HG02943 (cell line): Measurements from ENCODE around the gene TMEM138.

Experiments used
- ATAC-seq: cut with Tn5 transposase; IDR thresholded peaks from one replicate; pipeline ENCODE4 v1.9.1; 2021; ENCODE audit warnings: mild to moderate bottlenecking, low read depth, moderate library complexity; ENCODE audit not compliant: unreplicated experiment

The TMEM138 gene

GRCh38 chr11:61403658-61404057 lies 41.5 kb downstream of the TMEM138 start:
- ATAC-seq, result no peak

GRCh38 chr11:61404103-61404502 lies 41.9 kb downstream of the TMEM138 start:
- ATAC-seq, result no peak

DNA sequence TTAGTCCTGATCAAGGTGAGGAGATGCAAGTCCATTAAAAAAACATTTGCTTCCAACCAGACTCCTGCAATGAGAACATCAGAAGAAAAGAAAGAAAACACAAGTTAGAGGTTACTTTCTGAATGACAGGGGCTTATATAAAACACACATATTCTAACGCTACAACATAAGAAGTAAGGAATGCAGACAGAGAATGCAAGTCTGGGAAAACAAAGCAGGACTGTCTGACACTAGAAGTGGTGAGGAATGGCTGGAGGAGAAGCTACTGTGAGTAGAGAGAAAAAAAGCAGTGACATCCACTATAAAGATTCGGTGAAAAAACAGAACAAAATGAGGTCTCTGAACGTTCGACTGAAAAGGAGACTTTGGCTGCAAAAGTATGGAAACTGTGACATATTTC lies 42.5 kb downstream of the TMEM138 start:
- ATAC-seq, result no peak

DNA sequence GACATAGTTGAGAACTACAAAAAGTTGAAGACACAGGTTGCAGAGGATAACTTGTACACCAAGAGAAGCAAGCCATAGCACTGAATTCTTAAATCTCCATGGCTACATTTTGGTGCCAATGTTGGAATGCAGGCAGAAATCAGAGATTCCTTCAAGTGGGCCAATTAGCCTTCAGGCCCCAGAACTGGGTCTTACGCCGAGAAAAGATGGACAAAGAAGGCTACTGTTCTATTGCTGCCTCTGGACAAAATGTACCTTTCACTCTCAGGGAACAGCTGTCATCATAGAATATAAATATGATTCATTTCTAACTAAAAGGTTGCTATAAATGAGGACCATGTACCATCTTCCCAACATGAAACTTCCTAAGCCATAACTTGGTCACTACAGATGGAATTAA lies 43.9 kb downstream of the TMEM138 start:
- no peak for ATAC-seq

DNA sequence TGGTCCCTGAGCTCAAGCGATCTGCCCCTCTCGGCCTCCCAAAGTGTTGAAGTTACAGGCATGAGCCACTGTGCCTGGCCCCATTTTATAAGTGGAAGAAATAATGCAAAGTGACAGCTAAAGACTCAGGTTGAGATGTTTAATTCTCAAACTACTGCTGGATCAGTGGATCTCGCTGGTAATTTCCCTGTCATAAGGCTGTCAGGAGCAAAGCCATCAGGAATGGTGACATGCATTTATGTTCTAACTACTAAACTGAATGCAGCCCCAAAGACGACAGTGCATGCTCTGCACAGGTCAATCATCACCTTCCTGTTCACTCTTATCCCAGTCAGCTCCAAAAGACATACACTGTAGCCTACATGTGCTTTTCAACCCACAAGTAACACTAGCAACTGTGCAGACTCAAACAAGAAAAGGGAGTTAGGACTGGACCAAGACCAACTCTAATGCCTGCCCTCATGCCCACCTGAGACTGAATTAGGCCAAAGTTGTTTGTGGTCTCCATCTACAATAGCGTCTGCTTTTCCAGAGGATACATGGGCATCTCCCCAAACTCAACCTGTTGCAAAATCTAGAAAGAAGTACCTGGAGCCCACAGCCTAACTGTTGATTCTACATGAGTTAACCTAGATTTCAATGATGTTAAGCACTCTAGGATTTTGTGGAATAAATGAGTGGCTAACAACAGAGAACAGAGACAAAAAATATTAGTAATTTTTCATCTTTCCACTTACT lies 45.0 kb downstream of the TMEM138 start:
- ATAC-seq, result no peak

DNA sequence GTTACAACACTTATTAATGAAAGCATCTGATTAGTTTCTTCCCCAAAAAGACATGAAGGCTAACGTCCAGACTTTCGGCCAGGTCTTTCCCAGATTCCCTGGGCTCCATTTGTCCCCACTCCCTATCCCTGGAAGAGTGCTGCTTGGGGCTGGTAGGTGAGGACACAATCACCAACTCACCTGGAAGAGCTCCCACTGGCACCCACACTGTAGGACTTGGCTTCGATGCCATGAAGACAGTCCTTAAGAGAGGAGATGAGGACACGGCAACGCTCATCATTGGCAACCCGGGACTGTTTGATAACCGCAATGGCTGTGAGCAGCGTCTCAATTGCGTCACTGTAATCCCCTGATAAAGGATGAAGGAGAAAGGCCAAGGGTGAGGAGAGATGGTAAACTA lies 49.4 kb downstream of the TMEM138 start:
- ATAC-seq, result no peak

DNA sequence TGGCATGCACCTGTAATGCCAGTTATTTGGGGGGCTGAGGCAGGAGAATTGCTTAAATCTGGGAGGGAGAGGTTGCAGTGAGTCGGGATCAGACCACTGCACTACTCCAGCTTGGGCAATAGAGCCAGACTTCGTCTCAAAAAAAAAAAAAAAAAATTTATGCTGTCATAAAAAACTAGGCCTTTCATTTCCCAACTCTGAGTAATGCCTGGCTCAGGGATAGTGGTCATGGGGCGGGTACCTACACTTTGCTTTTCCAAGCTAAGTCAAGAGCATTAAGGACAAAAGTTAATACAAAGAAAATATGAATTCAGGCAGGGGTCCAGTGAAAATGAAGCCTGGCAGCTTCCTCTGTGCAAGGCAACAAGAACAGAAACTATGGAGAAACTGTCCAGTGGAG lies 51.3 kb downstream of the TMEM138 start:
- no peak for ATAC-seq

DNA sequence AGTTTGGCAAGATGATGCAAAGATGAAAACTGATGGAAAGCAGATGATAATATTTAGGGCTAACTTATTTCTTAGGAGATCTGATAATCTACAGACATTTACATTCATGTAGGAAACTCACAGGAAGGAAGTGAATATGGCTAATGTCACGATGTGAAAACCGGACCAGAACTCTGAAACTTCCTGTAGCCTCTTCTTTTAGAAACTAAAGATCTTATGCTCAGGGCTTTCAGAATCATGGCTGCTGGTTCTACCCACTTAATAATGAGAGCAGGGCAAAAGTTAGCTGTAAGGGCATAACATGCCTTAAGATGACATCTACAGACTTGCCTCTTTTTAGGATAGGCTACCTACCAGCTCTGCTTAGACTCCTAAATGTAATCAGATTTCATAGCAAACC lies 52.4 kb downstream of the TMEM138 start:
- ATAC-seq, result no peak

DNA sequence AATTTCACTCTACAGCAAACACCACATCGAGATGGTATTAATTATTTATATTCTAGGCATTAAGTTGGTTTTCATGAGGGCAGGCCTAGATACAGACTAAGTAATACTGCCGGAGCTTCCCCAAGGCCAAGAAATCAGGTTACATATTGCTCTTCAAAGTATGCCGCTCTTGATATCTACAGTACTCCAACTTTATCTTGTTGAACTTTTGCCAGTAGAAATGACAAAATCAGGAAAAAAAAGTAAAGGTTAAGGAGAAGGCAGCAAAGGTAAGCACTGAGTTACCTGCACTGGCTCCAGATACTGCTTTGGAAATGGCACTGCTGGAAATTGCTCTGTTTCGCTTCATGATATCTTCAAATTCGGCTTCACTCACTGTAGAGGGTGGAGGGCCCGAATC lies 53.2 kb downstream of the TMEM138 start:
- ATAC-seq, result no peak

- no peak for ATAC-seq
These were observed 54.8 kb downstream of the TMEM138 start for GRCh38 chr11:61416941-61417340.

DNA sequence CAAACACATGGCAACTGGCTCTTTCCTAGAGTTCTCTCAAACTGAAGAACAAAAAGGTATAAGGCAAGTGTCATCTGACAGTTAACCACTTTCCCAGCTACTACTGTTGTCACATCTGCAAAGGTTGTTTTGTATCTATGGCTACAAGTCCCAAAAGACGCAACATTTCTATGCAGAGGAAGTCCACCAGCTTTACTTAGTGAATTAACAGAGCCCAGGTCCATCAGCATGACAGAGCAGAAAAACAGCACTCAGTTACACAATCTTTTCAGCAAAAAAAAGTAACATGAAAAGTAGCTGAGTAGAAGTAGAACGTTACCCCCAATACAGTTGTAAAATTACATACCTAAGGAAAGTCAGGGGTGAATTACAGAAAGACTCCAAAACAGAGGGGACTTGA lies 55.5 kb downstream of the TMEM138 start:
- ATAC-seq, result no peak

DNA sequence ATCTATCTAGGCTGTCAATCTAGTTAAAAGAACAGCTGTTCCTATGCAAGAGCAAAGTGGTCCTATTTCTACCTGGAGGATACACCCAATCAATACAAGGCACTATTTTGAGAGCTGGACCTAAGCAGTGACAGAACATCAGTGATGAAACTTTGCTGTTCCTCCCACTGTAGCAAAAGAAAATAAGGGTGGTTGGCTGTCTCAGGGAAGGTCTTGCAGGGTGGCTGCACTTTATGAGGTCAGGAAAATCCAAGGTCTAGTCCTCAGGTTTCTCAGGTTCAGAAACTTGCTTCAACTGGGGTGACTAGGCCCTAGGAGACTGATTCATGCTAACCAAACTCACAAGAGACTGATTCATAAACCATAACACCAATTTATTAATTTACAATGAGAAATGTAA lies 56.0 kb downstream of the TMEM138 start:
- ATAC-seq, result no peak
